Measurements from ENCODE around the gene RTKN. TPM values are rescaled to one million over a fixed set of nuclear protein-coding genes. Genes with fewer than 3 reads are reported as not detected.

Gene RTKN
- total RNA-seq, 1 donor, result 14.1 TPM

DNA sequence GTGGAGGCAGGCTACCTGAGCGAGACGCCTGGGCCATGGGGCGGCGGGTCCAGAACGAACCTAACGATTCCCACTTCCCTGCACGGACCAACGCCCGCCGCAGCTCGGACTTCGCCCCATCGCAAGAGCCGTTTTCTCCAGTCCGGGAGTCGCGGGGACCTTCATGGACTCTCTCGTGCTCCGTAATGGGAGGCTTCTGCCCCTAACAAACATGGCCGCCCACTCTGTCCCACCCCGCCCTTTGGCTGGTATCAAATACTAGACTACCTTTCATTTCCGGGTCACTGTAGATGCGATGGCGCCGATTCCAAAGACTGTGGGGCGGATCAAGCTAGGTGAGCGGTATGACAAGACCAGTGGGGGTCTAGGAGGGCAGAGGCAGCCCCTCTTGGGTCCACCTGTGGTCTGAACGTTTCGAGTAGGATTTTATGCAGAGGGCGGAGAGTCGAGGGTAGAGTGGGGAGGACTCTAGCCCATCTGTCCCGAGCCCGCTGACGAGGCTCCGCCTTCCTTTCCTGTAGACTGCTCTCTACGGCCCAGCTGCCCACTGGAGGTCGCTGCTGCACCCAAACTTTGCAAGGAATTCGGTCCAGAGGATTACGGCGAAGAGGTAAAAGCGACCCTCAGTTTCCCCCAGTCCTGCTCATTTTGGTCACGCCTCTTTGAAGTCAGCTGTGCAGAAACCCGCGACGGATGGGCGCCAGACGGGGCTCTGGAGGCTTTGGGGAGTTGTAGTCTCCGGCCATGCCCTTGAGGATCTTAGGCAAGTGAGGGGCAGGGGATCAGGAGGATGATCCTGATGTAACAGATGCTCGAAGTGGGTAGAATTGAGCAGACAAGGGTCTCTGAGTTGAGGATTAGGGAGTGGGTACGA is 41.3 kb upstream of the RTKN start, which contains the start of the genes CCDC142 and TTC31:
Gene CCDC142, minus strand, starts transcription at position 198 of the 874 bp plus-strand sequence. Its CDS starts 161 bp downstream, at position 37.
Gene TTC31, plus strand, starts transcription at position 281 of the 874 bp plus-strand sequence. Its CDS starts 15 bp downstream, at position 296.
- TF ChIP-seq, protein P1, sequence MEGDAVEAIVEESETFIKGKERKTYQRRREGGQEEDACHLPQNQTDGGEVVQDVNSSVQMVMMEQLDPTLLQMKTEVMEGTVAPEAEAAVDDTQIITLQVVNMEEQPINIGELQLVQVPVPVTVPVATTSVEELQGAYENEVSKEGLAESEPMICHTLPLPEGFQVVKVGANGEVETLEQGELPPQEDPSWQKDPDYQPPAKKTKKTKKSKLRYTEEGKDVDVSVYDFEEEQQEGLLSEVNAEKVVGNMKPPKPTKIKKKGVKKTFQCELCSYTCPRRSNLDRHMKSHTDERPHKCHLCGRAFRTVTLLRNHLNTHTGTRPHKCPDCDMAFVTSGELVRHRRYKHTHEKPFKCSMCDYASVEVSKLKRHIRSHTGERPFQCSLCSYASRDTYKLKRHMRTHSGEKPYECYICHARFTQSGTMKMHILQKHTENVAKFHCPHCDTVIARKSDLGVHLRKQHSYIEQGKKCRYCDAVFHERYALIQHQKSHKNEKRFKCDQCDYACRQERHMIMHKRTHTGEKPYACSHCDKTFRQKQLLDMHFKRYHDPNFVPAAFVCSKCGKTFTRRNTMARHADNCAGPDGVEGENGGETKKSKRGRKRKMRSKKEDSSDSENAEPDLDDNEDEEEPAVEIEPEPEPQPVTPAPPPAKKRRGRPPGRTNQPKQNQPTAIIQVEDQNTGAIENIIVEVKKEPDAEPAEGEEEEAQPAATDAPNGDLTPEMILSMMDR (IDR thresholded peaks at IDR 0.05; ENCODE audit: extremely low read depth, low read depth, low read length), result peak; percentile 97
- peaks cover 25% of the 10 kb centered on the region for H3K4me1 ChIP-seq (ENCODE audit: insufficient read depth, low read length)
- peak within 1 kb of the TSS; percentile 94 for H3K4me2 ChIP-seq (ENCODE audit: insufficient read depth, low read length)
- H2AFZ ChIP-seq (ENCODE audit: low read length), result peak within 1 kb of the TSS; percentile 99
- no peaks in the 10 kb centered on the region for H3K9me3 ChIP-seq (ENCODE audit: low read depth, low read length)
- no peaks in the 10 kb centered on the region for H4K20me1 ChIP-seq (ENCODE audit: insufficient read depth, low read length)
- no peaks in the 10 kb centered on the region for H3K27me3 ChIP-seq (ENCODE audit: insufficient read depth, low read length)
- peaks cover 30% of the 10 kb centered on the region for H3K36me3 ChIP-seq (ENCODE audit: insufficient read depth, low read length)
- peak within 1 kb of the TSS; percentile 77 for H3K27ac ChIP-seq (ENCODE audit: low read depth, low read length)
- peaks cover 62% of the 10 kb centered on the region for H3K79me2 ChIP-seq (ENCODE audit: insufficient read depth, low read length)
- peak; percentile 98 for DNase-seq (ENCODE audit: insufficient read length, low spot score, missing footprints)
- H3K4me3 ChIP-seq (ENCODE audit: insufficient read depth, low read length), result peak within 1 kb of the TSS; percentile 95

DNA sequence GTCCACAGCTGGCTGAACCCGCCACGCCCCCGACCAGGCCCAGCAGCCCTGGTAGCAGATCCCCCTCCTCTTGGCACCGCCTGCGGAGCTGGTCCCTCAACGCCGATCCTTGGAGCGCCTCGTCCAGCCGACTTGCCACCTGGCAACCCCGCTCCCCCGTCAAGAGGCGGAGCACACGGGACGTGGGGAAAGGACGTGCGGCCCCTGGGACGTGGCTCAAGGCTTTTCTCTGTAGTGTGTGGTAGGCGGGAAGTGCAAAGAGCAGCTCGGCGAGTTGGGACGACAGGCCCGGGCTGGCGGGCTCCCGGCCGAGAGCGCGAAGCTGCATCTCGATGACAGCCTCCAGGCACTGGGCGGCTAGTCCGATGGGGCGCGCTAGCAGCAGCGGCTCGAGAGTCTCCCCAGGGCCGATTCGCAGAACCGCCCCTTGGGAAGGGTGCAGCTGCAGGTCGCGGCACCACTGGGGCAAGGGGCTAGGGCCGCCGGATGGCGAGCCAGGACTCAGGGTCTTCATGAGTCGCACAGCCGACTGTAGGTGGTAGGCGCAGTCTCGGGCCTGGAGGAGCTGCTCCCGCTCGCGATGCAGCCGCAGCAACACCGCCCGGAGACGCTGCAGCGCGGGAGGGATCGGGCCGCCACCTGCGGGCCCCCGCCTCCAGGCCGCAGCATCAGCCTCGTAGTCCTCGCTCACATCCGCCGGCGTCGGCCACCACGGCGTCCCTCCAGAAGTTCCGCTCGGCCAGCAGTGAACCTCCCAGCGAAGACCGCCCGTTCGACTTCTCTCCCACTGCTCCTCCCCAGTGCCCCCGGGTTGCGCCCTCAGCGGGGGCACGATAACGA is 40.4 kb upstream of the RTKN start:
- TF ChIP-seq, protein P1 (IDR thresholded peaks at IDR 0.05; ENCODE audit: extremely low read depth, low read depth, low read length), result no peak
- peaks cover 65% of the 10 kb centered on the region for H3K79me2 ChIP-seq (ENCODE audit: insufficient read depth, low read length)
- DNase-seq (ENCODE audit: insufficient read length, low spot score, missing footprints), result peak; percentile 88
- peaks cover 18% of the 10 kb centered on the region for H3K4me1 ChIP-seq (ENCODE audit: insufficient read depth, low read length)
- peak overlapping the region; percentile 77 for H3K27ac ChIP-seq (ENCODE audit: low read depth, low read length)
- H3K4me3 ChIP-seq (ENCODE audit: insufficient read depth, low read length), result peak overlapping the region; percentile 95
- H3K36me3 ChIP-seq (ENCODE audit: insufficient read depth, low read length), result peaks cover 33% of the 10 kb centered on the region
- H3K27me3 ChIP-seq (ENCODE audit: insufficient read depth, low read length), result no peaks in the 10 kb centered on the region
- no peaks in the 10 kb centered on the region for H3K9me3 ChIP-seq (ENCODE audit: low read depth, low read length)
- H4K20me1 ChIP-seq (ENCODE audit: insufficient read depth, low read length), result no peaks in the 10 kb centered on the region
- peak overlapping the region; percentile 99 for H2AFZ ChIP-seq (ENCODE audit: low read length)
- H3K4me2 ChIP-seq (ENCODE audit: insufficient read depth, low read length), result peak overlapping the region; percentile 94

GRCh38 chr2:74481431-74481830 is 39.7 kb upstream of the RTKN start:
- TF ChIP-seq, protein P1 (IDR thresholded peaks at IDR 0.05; ENCODE audit: extremely low read depth, low read depth, low read length), result no peak
- peak; percentile 56 for DNase-seq (ENCODE audit: insufficient read length, low spot score, missing footprints)
- Histone ChIP-seq H3K4me3 (ENCODE audit: insufficient read depth, low read length) (peak overlapping the region; percentile 95), H4K20me1 (ENCODE audit: insufficient read depth, low read length) (no peaks in the 10 kb centered on the region), H3K79me2 (ENCODE audit: insufficient read depth, low read length) (peaks cover 62% of the 10 kb centered on the region), H3K9me3 (ENCODE audit: low read depth, low read length) (no peaks in the 10 kb centered on the region), H3K36me3 (ENCODE audit: insufficient read depth, low read length) (peaks cover 33% of the 10 kb centered on the region), H2AFZ (ENCODE audit: low read length) (peak overlapping the region; percentile 99), H3K4me1 (ENCODE audit: insufficient read depth, low read length) (peaks cover 18% of the 10 kb centered on the region), H3K4me2 (ENCODE audit: insufficient read depth, low read length) (peak overlapping the region; percentile 94), H3K27ac (ENCODE audit: low read depth, low read length) (peak overlapping the region; percentile 77), H3K27me3 (ENCODE audit: insufficient read depth, low read length) (no peaks in the 10 kb centered on the region)
